ENCODE data around the gene DNAJC5.
"Not testable (repeated sequence)": the region's sequence is repeated elsewhere in the genome, so short reads cannot be mapped to it uniquely, and the experiment has no call there.

The DNAJC5 gene

GRCh38 chr20:63861981-63862901 lies 32.7 kb upstream of the DNAJC5 start:
- DNase-seq, result no peak

- DNase-seq, result no peak
Measured at GRCh38 chr20:63863021-63863797, 31.7 kb upstream of the DNAJC5 start.

GRCh38 chr20:63863798-63864544 lies 31.0 kb upstream of the DNAJC5 start:
- DNase-seq, result peak; percentile 96 to 97

DNA sequence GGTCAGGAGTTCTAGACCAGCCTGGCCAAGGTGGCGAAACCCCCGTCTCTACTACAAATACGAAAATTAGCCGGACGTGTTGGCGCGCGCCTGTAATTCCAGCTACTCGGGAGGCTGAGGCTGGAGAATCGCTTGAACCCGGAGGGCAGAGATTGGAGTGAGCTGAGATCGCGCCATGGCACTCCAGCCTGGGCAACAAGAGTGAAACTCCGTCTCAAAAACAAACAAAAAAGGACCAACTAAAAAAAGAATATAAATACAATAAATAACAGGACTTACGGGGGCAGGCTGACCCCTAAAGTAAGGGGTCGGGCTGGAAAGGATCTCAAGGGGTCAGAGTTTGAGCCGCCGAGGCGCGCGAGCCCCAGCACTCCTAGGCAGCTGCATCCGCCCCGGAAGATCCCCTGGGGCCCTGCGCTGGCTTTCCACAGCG lies 30.4 kb upstream of the DNAJC5 start:
- DNase-seq, result no peak

DNA sequence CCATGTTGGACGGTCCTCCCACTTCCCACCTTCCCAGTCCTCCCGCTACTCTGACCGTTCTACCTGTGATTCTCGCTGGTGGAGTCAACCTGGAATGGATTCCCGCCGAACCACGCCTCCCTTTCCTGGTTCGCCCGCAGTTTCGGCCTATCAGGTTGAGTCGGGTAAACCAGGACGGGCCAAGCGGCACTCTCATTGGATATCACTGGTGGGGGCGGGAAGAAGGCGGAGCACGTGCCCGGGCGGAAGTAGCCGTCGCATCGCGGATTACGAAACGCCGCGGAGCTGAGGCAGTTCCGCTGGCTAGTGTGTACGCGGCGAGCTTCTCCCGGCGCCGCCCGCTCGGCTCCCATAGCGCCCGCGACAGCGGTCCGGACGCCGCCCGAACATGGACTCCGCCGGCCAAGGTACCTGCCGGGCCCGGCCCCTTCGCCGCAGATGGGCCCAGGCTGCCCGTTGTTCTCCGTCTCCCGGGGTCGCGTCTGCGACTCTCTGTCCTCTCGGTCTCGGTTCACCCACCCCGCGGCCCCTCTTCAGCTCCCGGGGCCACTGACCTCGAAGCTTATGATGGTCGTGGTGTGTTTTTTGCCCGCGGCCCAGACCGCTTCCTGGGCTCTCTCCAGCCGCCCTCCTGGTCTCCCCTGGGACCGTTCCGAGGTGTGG lies 29.8 kb upstream of the DNAJC5 start, which contains the start of gene TPD52L2:
Gene TPD52L2, plus strand, starts transcription at position 293 of the 663 bp plus-strand sequence. Its CDS starts 96 bp downstream, at position 389.
- DNase-seq, result peak; percentile 99

DNA sequence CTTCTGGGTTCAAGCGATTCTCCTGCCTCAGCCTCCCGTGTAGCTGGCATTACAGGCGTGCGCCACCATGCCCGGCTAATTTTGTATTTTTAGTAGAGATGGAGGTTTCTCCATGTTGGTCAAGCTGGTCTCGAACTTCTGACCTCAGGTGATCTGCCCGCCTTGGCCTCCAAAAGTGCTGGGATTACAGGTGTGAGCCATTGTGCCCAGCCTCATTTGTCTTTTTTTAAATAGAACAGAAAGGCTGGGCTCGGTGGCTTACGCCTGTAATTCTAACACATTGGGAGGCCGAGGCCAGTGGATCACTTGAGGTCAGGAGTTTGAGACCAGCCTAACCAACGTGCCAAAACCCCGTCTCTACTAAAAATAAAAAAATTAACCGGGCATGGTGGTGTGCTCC lies 27.9 kb upstream of the DNAJC5 start:
- DNase-seq, result not testable (repeated sequence)

DNA sequence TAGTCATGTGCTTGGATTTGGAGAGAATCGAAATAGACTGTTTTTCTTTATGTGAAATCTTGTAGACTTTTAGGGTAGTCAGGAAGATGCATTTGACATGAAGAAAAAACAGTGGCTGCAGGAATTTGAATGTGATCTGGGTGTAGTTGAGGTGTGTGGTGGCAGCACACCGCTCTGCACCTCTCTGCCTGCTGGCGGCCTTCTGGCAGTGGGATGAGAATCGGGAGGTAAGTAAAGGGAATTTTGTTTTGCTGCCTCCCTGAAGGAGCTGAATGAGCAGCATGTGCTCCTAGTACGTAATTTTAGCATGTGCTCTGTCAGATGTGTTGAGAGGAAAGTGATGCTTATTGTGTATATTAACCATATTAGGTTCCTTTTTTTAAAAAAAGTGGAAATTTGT lies 26.7 kb upstream of the DNAJC5 start:
- DNase-seq, result no peak

DNA sequence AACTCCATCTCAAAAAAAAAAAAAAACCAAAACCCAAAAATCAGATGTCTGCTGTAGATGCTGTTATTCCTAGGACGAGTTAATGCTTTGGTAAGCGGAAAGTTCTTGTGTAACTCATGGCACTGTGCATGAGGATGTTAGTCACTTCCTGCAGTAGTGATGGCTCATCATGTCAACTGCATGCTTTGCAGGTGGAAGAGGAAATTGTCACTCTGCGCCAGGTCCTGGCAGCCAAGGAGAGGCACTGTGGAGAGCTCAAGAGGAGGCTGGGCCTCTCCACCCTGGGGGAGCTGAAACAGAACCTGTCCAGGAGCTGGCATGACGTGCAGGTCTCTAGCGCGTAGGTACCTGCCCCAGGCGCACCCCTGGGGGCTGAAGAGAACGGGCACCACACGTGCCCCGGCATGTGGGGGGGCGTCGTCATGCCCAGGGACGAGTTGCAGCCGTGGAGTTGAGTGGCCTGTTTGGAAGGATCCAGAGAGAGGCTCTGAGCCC lies 21.4 kb upstream of the DNAJC5 start:
- peak; percentile 95 for DNase-seq

DNA sequence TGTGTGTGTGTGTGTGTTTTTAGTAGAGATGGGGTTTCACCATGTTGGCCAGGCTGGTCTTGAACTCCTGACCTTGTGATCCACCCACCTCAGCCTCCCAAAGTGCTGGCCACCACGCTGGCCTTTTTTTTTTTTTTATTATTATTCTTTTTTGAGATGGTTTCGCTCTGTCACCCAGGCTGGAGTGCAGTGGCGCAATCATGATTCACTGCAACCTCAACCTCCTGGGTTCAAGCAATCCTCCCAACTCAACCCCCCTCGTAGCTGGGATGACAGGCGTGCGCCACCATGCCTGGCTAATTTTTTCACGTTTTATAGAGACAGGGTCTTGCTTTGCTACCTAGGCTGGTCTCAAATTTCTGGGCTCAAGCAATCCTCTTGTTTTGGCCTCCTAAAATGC lies 20.7 kb upstream of the DNAJC5 start:
- DNase-seq, result peak; percentile 77 to 78

- DNase-seq, result no peak
Measured at GRCh38 chr20:63876489-63877036, 18.4 kb upstream of the DNAJC5 start.

GRCh38 chr20:63877755-63878470 lies 17.0 kb upstream of the DNAJC5 start:
- DNase-seq, result no peak

DNA sequence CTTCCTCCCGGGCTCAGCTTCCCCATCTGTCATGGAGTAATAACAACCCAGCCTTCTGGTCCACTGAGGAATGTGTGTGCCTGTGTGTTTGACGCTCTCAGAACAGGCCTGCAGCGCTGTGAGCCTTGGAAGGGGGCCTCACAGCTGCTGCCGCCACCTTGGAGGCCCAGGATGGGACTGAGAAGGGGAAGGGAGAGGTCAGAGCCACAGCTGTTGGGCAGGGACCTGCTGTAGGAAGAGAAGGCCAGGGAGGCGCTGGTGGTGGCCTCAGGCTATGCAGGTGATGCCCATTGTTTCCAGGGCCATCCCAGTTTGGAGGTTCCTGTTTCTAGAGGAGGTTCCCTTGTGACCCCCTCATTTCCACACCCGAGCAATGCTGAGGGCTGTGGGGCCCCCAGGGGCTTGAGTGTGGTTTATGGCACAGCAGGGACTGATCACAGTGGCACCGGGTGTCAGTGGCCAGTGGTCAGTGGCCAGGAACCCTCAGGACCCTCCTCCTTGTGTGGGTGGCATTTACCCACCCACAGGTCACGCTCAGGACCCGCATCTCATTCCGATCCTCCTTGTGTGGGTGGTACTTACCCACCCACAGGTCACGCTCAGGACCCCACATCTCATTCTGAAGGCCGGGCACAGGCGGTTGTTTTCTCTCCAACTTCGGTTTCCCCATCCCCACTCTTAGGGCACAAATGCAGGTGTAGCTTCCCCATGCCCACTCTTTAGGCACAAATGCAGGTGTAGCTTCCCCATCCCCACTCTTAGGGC lies 15.8 kb upstream of the DNAJC5 start:
- DNase-seq, result no peak

GRCh38 chr20:63880901-63881300 lies 14.0 kb upstream of the DNAJC5 start:
- not testable (repeated sequence) for DNase-seq

DNA sequence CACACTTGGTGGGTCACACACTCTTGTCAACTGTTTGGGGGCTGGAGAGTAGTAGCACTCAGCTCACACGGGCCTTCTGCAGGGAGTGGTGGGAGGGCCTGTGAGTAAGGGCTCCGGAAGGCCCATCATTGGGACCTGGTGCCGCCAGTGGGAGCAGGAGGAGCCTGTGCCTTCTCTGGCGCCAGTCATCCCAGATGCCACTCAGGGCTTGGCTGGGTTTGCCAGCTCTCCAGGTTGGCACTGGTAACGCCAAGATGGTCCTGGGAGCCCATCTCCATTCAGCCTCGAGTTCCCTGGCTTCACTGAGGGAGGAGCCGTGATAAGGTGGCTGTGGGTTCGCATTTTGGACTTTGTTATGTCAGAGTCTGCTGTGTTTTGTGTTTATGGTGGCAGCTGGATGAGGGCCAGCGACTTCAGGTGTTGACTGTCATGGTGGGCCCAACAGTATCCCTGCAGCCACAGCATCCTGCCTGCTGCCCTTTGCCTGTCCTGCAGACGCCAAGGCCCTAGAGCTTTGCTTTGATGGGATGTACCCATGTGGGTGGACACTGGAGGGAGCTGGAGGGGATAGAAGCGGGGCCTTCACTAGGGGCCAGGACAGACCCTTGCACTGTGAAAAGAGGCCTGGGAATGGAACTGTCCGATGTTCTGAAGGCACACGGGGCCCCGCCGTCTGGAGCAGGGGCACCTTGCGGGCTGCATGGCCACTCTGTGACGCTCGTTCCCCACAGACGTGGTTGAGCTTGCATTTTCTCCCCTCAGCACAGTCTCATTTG lies 13.3 kb upstream of the DNAJC5 start:
- DNase-seq, result no peak

DNA sequence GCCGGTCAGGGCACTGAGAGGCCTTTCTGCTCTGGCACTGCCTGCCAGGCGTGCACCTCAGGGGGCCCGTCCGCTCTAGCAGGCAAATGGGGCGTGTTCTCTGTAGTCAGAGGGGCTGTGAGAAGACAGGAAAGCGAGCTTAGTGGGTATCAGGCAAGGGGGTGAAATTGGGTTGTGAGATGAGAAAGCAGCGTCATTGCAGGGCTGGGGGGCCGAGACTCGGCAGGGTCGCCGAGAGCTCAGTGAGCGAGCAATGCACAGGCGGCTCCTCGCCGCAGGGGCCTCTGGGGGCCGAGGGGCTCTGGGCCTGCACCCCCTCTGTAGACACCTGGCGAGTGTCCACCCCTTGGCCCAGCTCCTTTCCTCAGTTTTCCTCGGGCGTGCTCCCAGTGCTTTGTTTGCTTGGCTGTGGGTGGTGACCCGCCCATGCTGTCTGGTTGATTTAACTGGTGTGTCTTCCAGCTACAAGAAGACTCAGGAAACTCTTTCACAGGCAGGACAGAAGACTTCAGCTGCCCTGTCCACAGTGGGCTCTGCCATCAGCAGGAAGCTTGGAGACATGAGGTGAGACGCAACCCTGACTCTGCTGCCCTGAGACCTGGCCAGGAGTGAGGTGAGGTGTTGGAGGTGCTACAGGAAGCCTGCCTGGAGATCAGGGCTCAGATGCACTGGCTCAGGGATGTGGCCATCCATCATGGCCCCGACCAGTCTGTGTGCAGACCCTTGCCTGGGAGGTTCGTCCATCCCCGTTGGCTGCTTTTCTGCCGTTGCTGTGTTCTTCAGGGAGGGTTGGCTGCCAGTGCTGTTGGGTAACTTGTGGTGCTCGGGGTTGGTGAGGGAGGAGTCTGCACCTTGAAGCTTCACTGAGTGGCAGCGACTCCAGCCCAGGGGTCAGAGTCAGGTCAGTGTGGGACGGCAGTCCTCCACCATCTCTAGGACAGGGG lies 12.4 kb upstream of the DNAJC5 start:
- no peak for DNase-seq

DNA sequence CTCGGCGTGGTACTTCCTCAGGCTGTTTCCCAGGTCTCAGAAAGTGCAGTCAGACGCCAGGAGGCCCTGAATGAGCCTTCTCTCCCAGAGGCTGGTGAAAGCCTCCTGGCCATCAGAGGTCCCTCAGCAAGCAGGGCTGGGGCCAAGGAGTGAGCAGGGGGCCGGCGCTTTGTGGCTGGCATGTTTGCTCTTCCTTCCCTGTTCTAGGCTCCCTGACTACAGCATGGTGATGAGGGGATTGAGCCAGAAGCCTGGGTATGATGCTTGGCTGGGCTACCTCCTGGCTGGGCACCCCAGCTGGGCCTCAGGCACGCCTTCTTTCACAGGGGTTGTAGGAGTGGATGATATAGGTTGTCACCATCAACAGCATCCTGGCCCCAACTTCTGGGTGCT lies 11.7 kb upstream of the DNAJC5 start:
- DNase-seq, result no peak

GRCh38 chr20:63884506-63885263 lies 10.2 kb upstream of the DNAJC5 start:
- DNase-seq, result no peak
